ENCODE data around the gene TNFSF9. TPM values are rescaled to one million over a fixed set of nuclear protein-coding genes. Genes with fewer than 3 reads are reported as not detected.
"Not testable (repeated sequence)": the region's sequence is repeated elsewhere in the genome, so short reads cannot be mapped to it uniquely, and the experiment has no call there.

TNFSF9 gene
- polyA plus RNA-seq, 3 donors: 0.26 to 0.42 (median 0.36) TPM

GRCh38 chr19:6501740-6502648 is 28.8 kb upstream of the TNFSF9 start, which contains the start of gene TUBB4A:
TUBB4A (minus strand) TSS chr19:6502309; CDS start chr19:6502212, 97 bp downstream.
- no peak for DNase-seq (ENCODE audit: extremely low read depth in 1 of 11, low read depth in 9 of 11, low spot score in 4 of 11)

GRCh38 chr19:6503407-6504201 is 27.2 kb upstream of the TNFSF9 start:
- no peak for DNase-seq (ENCODE audit: extremely low read depth in 1 of 11, low read depth in 9 of 11, low spot score in 4 of 11)

- DNase-seq (ENCODE audit: extremely low read depth in 1 of 11, low read depth in 9 of 11, low spot score in 4 of 11): not testable (repeated sequence)
Measured at GRCh38 chr19:6508028-6508771, 22.6 kb upstream of the TNFSF9 start.

- DNase-seq (ENCODE audit: extremely low read depth in 1 of 11, low read depth in 9 of 11, low spot score in 4 of 11): no peak
Measured at GRCh38 chr19:6509118-6509971, 21.5 kb upstream of the TNFSF9 start.

GRCh38 chr19:6510618-6511017 is 20.2 kb upstream of the TNFSF9 start:
- DNase-seq (ENCODE audit: extremely low read depth in 1 of 11, low read depth in 9 of 11, low spot score in 4 of 11): no peak

- no peak for DNase-seq (ENCODE audit: extremely low read depth in 1 of 11, low read depth in 9 of 11, low spot score in 4 of 11)
Measured at GRCh38 chr19:6514089-6514488, 16.7 kb upstream of the TNFSF9 start.

GRCh38 chr19:6514926-6515544 is 15.8 kb upstream of the TNFSF9 start:
- DNase-seq (ENCODE audit: extremely low read depth in 1 of 11, low read depth in 9 of 11, low spot score in 4 of 11): no peak

GRCh38 chr19:6516018-6516658 is 14.7 kb upstream of the TNFSF9 start:
- peak in 10 of 11 donors; percentile 59 to 89 (median 80) for DNase-seq (ENCODE audit: extremely low read depth in 1 of 11, low read depth in 9 of 11, low spot score in 4 of 11)

- DNase-seq (ENCODE audit: extremely low read depth in 1 of 11, low read depth in 9 of 11, low spot score in 4 of 11): peak in 10 of 11 donors; percentile 59 to 88 (median 79)
Measured at GRCh38 chr19:6516659-6517291, 14.1 kb upstream of the TNFSF9 start.

- no peak for DNase-seq (ENCODE audit: extremely low read depth in 1 of 11, low read depth in 9 of 11, low spot score in 4 of 11)
Measured at GRCh38 chr19:6518145-6518911, 12.5 kb upstream of the TNFSF9 start.

GRCh38 chr19:6519289-6519688 is 11.5 kb upstream of the TNFSF9 start:
- DNase-seq (ENCODE audit: extremely low read depth in 1 of 11, low read depth in 9 of 11, low spot score in 4 of 11): no peak

GRCh38 chr19:6521718-6522646 is 8.8 kb upstream of the TNFSF9 start:
- no peak for DNase-seq (ENCODE audit: extremely low read depth in 1 of 11, low read depth in 9 of 11, low spot score in 4 of 11)

- DNase-seq (ENCODE audit: extremely low read depth in 1 of 11, low read depth in 9 of 11, low spot score in 4 of 11): no peak
Measured at GRCh38 chr19:6522712-6523111, 8.1 kb upstream of the TNFSF9 start.

GRCh38 chr19:6524311-6524710 is 6.5 kb upstream of the TNFSF9 start:
- no peak for DNase-seq (ENCODE audit: extremely low read depth in 1 of 11, low read depth in 9 of 11, low spot score in 4 of 11)

GRCh38 chr19:6527893-6528543 is 2.8 kb upstream of the TNFSF9 start:
- DNase-seq (ENCODE audit: extremely low read depth in 1 of 11, low read depth in 9 of 11, low spot score in 4 of 11): no peak
